ENCODE measurements around the gene TNS4.

TNS4 gene

DNA sequence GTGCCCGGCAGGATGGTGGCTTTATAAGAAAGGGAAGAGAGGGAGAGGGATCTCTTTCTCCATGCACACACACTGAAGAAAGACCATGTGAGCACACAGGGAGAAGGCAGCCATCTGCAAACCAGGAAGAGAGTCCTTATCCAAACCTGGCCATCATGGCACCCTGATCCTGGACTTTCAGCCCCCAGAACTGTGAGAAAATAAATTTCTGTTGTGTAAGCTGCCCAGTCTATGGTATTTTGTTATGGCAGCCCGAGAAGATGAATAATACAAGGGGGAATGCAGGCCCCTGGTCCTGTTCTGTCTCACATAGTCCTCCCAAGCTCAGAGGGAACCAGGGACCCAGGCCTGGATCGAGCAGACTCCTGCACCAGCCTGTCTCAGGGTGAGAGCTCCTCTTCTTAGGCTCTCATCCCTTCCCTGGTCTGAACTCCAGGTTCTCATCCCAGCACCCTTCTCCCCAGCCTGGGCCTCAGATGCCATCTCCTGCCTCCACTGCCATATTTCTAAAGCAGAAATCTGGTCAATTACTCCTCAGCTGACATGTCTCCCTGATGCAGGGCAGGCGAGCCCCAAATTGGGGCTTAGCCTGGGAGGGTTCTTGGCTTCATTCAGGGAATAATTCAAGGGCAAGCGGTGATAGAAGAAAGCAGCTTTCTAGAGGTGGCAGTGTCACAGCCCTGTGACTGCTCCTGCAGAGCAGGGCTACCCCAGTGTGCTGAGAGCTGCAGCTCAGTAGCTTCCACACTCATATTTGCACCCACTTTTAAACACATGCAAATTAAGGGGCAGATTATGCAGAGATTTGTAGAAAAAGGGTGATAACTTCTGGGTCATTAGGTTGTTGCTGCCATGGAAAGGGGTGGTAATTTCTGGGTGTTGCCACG is 29.3 kb downstream of the TNS4 start:
- no peak for DNase-seq

DNA sequence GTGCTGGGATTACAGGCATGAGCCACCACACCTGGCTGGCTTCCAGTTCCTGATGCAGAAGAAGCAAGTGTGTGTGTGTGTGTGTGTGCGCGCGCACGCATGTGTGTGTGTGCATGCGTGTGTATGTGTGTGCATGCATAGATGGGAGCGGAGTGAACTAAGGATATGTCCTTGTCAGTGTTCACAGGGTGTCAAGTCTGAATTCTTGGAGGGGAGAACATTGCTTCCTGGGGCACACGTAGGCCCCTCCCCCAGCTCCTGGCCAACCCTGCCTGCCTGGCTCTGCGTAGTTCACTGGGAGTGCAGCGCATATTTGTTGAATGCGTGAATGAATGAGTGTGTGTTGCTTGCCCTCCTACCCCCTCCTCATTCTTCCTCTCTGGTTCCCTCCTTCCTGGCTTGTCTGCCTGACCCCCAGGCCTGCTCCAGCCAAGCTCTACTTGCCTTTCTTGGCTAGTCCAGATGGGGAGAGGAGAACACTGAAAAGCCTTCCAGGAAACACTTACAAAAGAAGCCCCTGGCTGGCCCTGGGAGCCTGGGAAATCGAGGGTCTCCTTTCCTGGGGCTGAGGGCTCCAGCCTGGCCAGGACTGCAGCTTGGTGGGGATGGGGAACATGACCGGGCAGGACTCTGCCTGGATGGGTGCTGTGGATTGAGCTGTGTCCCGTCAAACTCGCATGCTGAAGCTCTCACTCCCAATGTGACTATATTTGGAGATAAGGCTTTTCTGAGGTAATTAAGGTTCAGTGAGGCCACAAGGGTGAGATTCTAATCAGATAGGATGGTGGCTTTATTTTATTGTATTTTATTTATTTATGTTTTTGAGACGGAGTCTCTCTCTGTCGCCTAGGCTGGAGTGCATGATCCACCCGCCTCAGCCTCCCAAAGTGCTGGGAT is 30.2 kb downstream of the TNS4 start:
- no peak for DNase-seq

DNA sequence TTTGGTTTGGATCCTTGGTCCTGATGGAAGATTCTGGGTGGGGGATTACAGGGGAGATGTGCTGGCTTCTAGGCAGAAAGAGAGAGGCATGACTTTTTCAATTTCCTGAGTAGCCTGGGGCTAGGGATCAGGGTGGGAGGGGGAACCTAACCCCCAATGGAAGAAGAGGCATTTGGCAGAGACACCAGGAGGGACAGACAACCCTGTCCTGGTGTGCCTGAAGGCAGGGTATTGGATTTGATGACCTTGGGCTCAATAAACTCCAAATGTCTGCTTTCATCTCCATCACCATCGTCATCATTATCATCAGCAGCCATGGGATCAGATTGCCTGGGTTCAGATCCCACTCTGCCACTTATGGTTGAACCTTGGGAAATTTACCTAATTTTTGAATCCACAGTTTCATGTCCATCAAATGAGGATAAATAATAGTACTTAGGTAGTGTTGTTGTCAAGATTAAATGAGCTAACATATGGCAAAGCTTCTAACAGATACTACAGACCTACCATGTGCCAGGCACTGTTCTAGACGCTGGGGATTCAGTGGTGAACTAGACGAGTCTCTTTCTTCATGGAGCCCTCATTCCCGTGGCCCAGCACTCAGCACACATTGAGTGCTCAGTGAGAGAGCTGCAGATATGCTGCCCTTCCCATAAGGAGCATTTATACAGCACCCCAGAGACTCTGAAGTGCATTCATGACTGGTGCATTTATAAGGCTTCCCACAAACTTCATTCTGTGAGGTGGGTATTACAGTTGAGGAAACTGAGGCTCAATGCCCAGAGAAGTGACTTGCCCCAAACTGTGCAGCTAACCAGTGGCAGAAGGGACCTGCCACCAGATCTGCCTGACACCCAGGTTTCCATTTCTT is 31.4 kb downstream of the TNS4 start:
- no peak for DNase-seq

DNA sequence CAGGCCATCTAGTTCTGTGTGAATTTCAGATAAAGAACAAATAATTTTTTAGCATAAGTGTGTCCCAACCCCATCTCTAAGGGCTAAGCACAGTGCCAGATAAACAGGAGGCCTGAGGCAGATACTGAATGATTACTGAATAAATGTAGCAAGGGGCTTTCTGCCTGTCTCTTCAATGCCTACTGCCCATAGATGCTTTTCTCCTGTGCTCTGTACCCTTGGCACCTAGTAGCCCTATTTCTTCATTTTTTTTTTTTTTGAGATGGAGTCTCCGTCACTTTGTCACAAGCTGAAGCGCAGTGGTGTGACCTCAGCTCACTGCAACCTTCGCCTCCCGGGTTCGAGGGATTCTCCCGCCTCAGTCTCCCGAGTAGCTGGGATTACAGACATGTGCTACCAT is 32.9 kb downstream of the TNS4 start:
- no peak for DNase-seq

DNA sequence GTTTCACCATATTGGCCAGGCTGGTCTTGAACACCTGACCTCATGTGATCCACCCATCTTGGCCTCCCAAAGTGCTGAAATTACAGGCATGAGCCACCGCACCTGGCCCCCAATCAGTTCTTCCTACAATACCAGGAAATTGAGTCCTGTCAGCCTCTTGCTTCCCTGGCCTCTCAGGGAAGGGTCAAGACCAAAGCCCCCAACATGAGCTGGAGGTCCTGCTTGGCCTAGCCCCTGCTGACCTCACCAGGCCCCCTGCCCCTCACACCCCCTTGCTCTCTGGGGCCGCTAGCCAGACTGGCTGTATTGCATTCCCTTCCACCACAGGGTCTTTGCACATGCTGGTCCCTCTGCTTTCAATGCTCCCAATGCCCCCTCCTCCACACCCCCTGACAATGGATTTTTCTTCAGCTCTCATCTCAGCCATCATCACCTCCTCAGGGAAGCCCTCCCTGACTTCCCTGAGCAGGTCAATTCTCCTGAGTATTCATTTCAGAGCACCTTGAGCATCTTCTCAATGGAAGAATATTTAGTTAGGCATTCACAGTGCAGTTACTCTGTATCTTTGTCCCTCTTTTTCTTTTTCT is 34.0 kb downstream of the TNS4 start:
- DNase-seq = no peak

DNA sequence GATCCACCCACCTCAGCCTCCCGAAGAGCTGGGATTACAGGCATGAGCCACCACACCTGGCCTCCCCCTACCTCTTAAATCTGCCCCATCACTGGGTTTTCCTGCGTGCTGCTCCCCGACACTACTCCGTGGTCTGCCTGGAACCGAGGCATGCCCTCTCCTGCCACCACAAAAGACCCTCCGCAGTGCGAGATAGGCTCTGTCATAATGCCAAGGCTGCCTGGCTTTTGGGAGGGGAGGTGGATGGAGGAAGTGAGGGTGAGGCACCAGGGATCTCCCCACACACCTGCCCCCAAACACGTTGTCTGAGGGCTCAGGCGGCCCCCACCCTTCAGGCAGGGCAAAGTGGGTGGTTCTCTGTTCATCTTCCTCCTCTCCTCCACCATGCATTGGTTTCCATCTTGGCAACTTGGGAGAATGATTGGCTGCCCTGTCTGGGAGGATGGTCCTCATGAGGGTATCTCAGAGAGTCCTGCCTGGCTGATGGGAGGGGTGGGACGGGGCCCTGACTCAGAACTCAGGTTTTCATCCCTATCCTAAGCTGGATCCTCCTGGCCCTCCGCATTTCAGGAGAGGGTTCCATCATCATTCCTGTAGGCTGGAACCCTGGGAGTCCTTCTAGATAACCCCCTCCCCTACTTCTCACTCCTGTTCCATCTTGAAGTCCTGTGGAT is 35.0 kb downstream of the TNS4 start:
- no peak for DNase-seq

DNA sequence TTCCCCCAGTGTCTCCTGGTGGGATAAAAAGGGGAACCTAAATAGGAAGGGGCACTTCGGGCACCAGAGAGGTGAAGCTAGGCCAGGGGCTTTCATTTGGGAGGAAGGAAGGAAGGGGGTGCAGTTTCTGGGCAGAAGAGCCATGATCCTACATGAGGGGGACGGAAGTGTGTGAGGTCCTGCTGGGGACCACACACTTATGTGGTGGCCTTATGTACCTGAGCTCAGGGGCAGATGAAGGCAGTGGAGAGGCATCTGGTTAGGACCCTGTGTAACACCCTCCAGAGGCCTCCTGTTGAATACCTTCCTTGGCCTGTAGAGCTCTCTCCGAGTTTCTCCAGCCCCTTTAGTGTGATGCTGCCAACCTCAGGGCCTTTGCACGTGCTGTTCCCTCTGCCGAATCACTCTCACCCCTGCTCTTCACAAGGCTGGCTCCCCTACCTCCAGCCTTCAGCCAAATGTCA is 37.0 kb downstream of the TNS4 start:
- DNase-seq = no peak

DNA sequence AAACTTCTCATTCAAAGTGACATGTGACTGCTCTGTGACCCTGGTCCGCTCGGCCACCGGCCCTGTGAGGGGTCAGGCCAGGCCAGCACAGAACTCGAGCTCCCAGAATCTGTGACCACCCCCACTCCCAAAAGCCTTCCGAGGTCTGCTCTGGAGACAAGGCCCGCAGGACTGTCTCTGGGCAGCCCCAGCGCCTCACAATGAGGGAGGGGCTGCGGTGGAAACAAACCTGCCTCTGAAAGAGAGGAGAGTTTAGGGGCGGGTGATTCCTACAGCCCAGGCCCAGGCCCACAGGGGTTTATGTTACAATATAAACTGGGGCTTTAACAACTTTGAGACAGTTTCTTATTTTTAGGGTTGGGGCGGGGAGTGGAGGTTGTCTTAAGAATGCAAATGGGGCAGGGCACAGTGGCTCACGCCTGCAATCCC is 38.3 kb downstream of the TNS4 start:
- DNase-seq = no peak

DNA sequence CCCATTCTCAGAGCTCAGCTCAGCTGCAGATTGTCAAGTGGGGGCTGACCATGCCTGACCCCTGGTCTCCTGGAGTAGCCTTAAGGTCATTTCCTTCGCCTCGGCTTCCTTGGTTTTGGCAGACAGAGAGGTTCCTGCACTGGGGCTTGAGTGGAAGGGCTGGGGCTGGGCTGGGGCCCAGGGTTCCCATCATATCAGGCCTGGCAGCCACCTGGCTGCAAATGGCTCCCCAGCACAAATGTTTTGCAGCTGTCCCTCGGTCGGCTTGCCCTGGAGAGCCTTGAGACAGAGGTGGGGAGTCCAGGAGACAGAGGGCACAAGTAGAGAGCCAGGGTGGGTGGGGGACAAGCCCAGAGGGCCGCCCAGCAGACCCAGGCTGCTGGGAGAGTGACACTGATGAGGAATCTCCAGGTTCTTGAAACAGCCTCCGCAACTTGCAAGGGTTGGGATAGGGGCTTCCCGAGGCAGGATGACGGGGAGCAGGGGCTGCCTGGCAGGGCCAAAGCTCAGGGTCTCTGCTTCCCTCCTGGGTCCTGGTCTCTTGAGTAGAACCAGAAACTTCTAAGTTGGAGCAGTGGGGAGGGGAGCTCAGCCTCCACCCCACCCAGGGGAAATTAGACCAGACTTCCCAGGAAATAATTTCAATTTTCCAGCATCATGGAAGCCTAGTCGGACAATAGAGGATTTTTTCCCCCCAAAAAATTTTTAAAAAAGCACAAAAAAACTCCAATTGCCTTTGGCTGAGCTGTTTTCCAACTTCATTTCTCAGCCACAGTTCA is 38.9 kb downstream of the TNS4 start:
- DNase-seq = no peak

DNA sequence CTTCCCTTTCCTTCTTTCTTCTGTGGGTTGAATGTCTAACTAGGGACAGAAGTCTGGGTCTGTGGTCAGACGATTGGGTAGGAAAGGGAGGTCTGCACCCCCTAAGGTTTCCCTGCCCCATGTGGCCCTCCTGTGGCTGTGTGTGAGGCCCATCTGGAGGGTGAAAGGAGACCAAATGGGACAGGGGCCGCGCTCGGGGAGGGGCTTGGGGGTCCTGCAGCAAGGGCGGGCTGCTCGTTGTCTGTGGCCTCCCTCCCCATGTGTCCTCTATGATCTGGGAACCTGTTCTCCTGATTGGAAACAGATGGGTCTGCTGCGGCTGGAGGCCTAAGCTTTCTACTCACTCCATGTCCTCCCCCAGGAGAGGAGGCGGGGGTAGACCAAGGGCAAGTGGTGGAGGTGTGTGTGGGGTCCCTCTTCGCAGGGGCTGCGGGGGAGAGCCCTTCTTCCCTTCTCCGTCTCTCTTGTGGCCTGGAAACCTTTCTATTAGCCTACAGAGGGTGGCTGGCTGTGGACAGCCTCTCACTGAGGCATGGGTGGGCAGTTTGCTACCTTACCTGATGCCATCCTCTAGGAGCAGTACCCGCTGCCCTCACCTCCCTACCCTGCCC is 39.6 kb downstream of the TNS4 start:
- no peak for DNase-seq

DNA sequence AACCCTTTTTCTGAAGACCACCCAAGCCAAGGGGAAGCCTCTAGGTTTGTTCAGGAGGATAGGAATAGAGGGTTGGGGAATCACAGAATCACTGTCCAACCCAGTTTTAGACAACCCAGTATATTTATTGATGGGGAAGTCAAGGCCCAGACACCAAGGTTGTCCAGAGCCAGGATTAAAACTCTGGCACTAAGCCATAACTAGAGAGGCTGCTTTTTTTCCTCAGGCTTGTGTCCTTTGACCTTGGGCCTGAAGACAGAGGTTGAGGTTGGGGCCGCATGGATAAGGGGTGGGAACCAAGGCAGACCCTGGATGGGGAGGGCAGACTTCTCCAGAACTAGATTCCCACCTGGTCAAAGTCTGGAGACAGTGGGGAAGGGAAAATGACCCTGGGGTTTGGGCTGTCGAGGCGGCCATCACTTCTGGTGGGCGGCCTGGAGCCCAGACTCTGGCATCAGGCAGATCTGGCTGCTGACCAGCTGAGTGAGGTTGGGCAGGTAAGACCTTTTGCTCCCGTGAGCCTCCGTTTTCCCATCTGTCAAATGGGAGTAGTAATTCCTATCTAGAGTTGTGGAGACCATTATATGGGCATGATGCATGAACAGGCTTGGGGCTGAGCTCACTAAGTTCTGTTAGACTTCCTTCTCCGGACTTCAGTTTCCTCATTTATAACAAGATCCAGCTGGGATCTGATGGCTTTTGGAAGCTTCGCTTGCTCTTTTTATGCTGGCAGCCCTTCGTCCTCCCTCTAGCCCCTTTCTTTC is 40.3 kb downstream of the TNS4 start:
- no peak for DNase-seq

DNA sequence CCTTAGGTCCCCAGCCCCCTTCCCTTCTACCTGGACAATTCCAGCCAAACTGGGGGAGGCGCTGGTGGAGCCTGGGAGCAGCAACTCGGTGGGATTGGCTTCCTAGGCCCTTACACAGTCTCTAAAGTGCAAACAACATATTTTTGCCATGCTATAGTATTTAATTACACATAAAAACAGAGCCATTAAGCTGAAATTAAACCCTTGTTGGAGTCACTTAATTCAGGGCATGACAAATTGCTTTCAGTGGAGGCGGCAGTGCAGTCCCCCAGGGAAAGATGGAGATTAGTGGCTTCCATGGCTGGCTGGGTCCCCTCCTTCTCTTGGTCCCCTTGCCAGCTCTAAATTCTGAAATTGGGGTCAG is 40.8 kb downstream of the TNS4 start:
- DNase-seq = no peak

DNA sequence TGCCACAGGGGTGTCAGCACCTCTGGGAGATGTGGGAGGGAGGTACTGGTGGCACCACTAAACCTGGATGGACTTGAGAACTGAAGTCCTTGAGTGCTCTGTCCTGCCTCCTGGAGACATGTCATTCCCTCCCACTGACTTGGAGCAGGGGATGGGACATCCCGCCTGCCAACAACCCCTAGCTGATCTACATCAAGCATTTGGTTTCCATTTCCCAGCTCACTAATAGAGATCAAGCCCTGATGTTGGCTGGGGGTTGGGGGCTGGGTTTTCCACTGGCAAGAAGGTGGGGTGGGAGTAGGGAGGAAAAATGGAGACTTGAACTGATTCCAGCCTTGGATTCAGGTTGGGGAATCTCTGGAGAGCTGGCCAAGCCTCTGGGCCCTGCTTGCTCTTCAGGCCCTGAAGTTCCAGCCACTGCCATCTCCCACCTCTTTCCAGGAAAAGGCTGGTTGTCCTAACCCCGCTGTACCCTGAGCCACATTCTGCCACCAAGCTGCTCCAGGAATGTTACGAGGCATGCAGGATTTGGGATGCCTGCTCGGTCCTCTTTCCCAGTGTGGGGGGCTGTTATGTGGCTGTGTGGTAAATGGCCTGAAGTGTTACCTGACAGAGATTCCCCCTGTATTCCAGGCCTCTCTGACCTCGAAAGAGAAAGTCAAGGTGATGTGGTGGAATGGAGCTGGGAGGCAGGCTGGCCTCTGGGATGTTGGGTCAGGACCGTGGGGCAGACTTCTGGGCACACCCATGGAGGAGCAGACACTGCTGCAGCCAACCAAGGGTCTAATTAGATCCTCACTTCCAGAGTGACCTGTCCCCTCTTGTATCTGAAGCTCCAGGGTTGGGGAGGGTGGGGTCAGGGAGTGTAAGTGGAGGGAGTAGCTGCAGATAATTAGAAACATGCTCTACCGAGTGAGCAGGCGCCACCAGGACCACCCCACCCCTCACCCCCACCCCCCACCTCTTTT is 41.5 kb downstream of the TNS4 start:
- no peak for DNase-seq

DNA sequence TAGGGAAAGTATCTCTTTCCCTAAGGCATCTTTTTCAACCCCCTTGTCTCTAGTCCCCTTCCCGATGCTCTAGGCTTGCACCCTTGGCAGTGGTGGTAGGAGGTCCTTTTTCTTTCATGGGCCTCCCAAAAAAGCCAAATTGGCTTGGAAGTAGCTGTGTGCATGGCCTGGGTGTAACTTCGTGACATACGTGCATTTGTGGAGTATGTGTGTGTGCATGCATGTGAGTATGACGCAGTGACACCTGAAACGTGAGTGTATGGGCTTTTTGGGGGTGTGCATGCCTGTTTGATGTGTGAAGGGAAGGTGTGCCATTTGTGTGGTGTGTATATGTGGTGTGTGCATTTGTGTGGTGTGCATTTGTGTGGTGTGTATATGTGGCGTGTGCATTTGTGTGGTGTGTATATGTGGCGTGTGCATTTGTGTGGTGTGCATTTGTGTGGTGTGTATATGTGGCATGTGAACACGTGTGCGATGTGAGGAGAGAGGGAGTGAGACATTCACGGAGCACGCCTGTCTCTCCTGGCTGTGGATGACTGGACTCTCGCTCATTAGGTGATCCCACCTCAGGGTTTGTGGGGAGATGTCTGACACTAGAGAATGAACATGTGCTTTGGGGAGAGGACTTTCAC is 42.5 kb downstream of the TNS4 start:
- no peak for DNase-seq

DNA sequence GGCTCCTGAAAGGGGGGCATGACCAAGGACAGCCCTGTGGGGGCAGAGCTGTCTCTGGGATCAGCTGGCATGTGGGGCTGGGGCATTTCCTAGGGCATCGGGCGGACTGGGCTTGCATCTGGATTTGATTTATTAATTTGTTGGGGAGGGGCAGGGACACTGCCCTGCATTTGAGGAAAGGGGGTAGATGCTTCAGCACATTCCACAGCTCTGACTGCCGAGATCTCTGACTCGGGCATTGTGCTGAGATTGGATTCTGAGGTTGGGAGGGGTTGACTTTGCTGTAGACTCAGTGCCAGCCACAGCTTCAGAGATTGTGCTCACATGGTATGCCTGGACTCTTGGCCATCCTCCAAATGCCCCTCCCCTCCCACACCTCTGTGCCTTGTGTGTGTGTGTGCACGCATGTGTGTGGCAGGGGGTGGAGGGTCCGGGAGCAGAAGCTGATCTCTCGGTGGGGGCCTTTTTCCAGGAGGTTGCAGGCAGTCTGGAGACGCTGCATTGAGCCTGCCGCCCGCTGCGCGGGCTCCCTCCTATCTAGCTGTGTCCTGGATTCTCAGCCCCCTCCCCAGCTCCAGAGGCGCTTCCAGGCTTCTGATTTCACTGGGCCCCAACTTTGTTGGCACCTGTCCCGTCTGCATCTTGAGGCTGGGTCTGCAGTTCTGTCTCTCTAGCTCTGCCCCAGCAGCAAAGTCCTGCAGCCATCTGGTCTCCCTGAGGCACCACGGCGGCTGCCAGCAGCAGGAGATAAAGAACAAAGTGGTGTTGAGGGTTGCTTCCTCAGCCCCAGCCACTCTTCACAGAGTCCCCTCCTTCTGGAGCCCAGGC is 43.2 kb downstream of the TNS4 start:
- DNase-seq = no peak

DNA sequence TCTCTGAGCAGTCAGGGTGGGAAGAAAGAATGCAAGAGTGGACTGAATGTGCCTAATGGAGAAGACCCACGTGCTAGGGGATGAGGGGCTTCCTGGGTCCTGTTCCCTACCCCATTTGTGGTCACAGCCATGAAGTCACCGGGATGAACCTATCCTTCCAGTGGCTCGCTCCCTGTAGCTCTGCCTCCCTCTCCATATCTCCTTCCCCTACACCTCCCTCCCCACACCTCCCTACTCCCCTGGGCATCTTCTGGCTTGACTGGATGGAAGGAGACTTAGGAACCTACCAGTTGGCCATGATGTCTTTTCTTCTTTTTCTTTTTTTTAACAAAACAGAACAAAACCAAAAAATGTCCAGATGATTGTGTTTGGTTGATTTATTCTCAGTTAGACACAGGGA is 44.1 kb downstream of the TNS4 start:
- no peak for DNase-seq

DNA sequence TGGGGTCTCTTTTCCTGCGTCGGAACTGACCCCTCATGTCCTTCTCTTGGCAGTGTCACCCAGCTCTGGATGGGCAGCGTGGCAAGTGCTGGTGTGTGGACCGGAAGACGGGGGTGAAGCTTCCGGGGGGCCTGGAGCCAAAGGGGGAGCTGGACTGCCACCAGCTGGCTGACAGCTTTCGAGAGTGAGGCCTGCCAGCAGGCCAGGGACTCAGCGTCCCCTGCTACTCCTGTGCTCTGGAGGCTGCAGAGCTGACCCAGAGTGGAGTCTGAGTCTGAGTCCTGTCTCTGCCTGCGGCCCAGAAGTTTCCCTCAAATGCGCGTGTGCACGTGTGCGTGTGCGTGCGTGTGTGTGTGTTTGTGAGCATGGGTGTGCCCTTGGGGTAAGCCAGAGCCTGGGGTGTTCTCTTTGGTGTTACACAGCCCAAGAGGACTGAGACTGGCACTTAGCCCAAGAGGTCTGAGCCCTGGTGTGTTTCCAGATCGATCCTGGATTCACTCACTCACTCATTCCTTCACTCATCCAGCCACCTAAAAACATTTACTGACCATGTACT is 44.9 kb downstream of the TNS4 start:
- no peak for DNase-seq
